NCI-H2171 treated with DMSO at 0.1 percent for 48 hours (cell line): Measurements from ENCODE around the gene SENP1.

Experiments
- DNase-seq: peaks from one replicate; lab custom pipeline; 2025; lab: John Stamatoyannopoulos, UW

Gene SENP1

DNA sequence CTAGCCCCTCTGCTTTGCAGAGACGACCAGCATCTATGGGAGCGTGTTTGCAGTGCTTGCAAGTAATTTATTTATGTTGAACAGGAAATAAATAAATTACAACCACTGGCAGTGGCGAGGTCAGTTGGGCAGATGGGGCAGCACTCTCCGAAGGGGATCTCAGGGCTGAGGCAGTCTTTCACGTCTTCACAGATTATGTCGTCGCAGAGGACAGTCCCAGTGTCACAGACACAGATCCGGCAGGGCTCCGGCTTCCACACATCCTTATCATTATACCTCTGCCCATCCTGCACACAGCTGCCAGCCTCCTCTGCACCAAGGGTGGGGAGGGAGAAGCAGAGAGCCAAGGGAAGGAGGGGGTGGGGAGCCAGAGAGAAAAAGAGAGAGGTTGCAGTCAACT is 106.1 kb downstream of the SENP1 start:
- DNase-seq = no peak

DNA sequence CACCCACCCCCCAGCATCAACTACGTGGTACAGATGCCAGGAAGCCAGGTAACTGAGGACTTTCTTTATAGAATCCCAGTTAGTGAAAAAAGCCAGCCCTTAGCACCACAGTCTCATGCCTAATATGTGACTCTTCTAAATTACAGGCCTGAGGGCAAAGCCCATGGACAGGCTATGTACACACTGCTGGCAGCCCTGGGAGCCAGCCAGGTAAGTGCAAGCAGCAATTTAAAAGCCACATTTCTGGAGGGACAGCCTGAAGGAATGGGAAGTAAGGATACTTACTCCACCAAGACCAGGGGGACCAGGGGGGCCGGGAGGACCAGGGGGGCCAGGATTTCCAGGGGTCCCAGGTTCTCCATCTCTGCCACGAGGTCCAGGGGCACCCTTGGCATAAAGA is 108.6 kb downstream of the SENP1 start:
- no peak for DNase-seq

DNA sequence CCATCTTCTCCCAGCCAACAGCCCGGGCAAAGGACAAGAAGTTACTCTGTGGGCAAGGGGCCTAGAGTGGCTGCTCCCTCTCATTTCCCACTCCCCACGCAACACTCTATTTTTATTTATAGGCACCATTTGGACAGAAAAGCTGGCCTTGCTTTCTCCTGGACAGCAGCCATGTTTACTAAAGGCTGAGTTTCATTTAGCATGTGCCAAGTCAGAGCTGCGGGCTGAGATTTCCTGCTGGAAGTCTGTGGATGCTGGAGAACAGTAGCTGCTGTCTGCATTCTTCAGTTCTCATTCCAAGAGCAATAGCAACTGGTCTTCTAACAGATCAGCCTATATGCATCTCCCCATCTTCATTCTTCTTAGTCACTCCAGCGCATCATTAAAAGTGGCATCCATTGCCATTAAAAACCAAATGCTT is 109.9 kb downstream of the SENP1 start:
- DNase-seq = no peak

DNA sequence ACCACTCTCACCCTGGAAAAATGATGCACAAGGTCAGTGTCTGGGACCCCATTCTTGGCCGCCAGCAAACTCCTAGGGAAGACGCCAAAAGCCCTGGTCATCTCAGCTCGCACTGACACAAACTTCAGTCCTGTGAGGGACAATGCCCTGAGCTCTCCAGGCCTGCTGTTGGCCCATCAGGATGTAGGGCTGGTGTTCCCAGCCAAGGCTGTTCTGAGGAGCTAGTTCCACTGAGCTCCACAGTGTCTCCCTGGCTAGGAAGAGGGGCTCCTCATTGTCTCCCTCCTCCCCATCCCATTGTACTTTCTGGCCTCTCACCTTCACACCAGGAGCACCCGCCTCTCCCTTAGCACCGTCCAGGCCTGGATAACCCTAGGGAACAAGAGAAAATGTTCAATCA is 112.4 kb downstream of the SENP1 start:
- DNase-seq = no peak
